ENCODE results near the gene ITGA6. TPM values are rescaled to one million over a fixed set of nuclear protein-coding genes. Genes with fewer than 3 reads are reported as not detected.

ITGA6 gene
- total RNA-seq, 1 experiment from 2014 or later, result 78.3 TPM

DNA sequence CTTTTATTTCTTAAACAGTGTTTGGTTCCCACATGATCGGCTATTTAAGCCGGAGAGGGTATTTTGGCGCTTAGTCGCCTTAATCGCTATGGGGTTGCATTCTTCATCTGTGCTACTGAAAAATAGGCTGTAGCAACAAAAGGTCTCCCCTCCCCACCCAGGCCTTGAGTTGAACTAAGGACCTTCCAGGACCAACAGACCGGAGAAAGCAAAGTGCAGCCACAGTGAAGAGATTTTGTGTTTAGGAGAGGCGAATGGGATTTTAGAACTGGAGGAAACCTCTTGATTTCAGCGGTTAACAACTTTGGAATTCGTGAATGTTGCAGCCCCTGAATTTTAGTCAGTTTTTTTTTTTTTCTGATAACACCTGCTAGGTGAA is 1.4 kb downstream of the ITGA6 start:
- no peak for DNase-seq
- Mint-ChIP-seq H3K9me3 (no peaks in the 10 kb centered on the region), H3K4me3 (peak overlapping the region; percentile 73 to 91), H3K36me3 (ENCODE audit: insufficient read depth in 1 of 3, low read depth in 3 of 3) (peaks cover 0 to 6% (median 3%) of the 10 kb centered on the region in 3 experiments; a peak in 3 of 7 replicates), H3K4me1 (peaks cover 62 to 68% of the 10 kb centered on the region in 2 experiments), H3K27me3 (ENCODE audit: low read depth) (peaks cover 4% of the 10 kb centered on the region; the same call in 1 of the 2 replicates), H3K27ac (peak overlapping the region; percentile 29 to 86 (median 71); a peak in 6 of 7 replicates)
- Histone ChIP-seq H3K27me3 (ENCODE audit: insufficient read depth, low read length) (no peaks in the 10 kb centered on the region; the same call in 1 of the 2 replicates), H2AFZ (ENCODE audit: low read length) (no peak overlapping the region), H2BK120ac (ENCODE audit: low read depth, low read length, poor library complexity, severe bottlenecking) (no peak overlapping the region), H3K56ac (ENCODE audit: insufficient read length, low read depth, low read length) (no peak overlapping the region), H4K91ac (ENCODE audit: insufficient read length, low read depth, low read length) (no peak overlapping the region), H3K4ac (ENCODE audit: low read depth, low read length) (no peak overlapping the region), H4K5ac (ENCODE audit: insufficient read length, low read depth, low read length) (no peak overlapping the region), H2BK12ac (ENCODE audit: insufficient read length, low read depth, low read length) (no peak overlapping the region), H2BK20ac (ENCODE audit: low read depth, low read length, poor library complexity, severe bottlenecking) (no peak overlapping the region), H3T11ph (ENCODE audit: low read length) (no peak overlapping the region), H4K8ac (replicated peaks; ENCODE audit: insufficient read length, low read depth, low read length) (no peak overlapping the region), H2AK5ac (ENCODE audit: insufficient read length, low read length) (no peak overlapping the region), H3K14ac (ENCODE audit: insufficient read depth, low read length) (no peak overlapping the region), H3K27ac (ENCODE audit: insufficient read length, low read depth, low read length) (no peak overlapping the region), H3K23me2 (ENCODE audit: insufficient read length, low read depth, low read length, poor library complexity, severe bottlenecking) (peaks cover 13% of the 10 kb centered on the region), H3K4me1 (ENCODE audit: insufficient read depth, low read length) (peaks cover 21% of the 10 kb centered on the region; the same call in 1 of the 2 replicates), H3K18ac (ENCODE audit: insufficient read length, low read depth, low read length) (no peak overlapping the region), H3K79me1 (ENCODE audit: insufficient read depth, low read depth, low read length, poor library complexity, severe bottlenecking) (peaks cover 7% of the 10 kb centered on the region), H4K20me1 (ENCODE audit: control insufficient read depth, insufficient read depth, insufficient read length) (no peaks in the 10 kb centered on the region), H3K79me2 (ENCODE audit: insufficient read depth, low read length) (peaks cover 25% of the 10 kb centered on the region; the same call in 1 of the 2 replicates), H2BK5ac (ENCODE audit: insufficient read length, low read length) (no peak overlapping the region), H3K9me3 (ENCODE audit: control insufficient read depth, low read depth, low read length) (no peaks in the 10 kb centered on the region), H3K23ac (ENCODE audit: insufficient read length, low read depth, low read length) (no peak overlapping the region), H3K9ac (ENCODE audit: extremely low read depth, insufficient read length, low read length) (peak overlapping the region; percentile 45), H3K4me2 (ENCODE audit: insufficient read depth, insufficient read length, low read length) (peak overlapping the region; percentile 81), H2BK15ac (ENCODE audit: low read depth, low read length) (no peak overlapping the region)
- TF ChIP-seq, protein P1, sequence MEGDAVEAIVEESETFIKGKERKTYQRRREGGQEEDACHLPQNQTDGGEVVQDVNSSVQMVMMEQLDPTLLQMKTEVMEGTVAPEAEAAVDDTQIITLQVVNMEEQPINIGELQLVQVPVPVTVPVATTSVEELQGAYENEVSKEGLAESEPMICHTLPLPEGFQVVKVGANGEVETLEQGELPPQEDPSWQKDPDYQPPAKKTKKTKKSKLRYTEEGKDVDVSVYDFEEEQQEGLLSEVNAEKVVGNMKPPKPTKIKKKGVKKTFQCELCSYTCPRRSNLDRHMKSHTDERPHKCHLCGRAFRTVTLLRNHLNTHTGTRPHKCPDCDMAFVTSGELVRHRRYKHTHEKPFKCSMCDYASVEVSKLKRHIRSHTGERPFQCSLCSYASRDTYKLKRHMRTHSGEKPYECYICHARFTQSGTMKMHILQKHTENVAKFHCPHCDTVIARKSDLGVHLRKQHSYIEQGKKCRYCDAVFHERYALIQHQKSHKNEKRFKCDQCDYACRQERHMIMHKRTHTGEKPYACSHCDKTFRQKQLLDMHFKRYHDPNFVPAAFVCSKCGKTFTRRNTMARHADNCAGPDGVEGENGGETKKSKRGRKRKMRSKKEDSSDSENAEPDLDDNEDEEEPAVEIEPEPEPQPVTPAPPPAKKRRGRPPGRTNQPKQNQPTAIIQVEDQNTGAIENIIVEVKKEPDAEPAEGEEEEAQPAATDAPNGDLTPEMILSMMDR (conservative IDR thresholded peaks at IDR 0.05), result no peak
- no CpG with 5 or more reads among the region's 9 CpGs for WGBS (ENCODE audit: extremely low coverage, insufficient read length, low lambda C conversion rate)

Data from H9 (cell line).